ENCODE results near the gene CNGA4.

DNA sequence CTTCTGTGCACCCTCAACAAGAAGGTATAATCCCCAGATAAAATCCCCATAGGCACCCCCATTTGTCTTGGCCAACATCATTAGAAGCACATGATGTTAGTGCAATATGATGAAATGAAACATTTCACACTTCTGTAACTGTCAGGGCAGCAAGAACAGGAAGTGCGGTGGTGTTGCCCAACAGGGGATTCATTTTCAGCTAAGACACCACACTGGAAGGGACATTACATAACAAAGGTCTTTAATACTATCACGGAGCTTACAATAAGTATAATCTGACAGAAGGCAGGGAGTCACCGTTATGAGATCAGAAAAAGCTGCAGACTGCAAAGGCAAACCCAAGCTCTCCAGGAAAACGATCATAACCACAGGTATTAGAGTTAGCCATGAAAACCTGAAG, 37.9 kb upstream of the CNGA4 start:
- TF ChIP-seq, protein P1, sequence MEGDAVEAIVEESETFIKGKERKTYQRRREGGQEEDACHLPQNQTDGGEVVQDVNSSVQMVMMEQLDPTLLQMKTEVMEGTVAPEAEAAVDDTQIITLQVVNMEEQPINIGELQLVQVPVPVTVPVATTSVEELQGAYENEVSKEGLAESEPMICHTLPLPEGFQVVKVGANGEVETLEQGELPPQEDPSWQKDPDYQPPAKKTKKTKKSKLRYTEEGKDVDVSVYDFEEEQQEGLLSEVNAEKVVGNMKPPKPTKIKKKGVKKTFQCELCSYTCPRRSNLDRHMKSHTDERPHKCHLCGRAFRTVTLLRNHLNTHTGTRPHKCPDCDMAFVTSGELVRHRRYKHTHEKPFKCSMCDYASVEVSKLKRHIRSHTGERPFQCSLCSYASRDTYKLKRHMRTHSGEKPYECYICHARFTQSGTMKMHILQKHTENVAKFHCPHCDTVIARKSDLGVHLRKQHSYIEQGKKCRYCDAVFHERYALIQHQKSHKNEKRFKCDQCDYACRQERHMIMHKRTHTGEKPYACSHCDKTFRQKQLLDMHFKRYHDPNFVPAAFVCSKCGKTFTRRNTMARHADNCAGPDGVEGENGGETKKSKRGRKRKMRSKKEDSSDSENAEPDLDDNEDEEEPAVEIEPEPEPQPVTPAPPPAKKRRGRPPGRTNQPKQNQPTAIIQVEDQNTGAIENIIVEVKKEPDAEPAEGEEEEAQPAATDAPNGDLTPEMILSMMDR (IDR thresholded peaks at IDR 0.05) = no peak
- TF ChIP-seq POLR2A (IDR thresholded peaks at IDR 0.05; ENCODE audit: low read length) = no peak
- TF ChIP-seq GATA3 (IDR thresholded peaks at IDR 0.05; ENCODE audit: borderline replicate concordance) = no peak
- TF ChIP-seq, protein P2, sequence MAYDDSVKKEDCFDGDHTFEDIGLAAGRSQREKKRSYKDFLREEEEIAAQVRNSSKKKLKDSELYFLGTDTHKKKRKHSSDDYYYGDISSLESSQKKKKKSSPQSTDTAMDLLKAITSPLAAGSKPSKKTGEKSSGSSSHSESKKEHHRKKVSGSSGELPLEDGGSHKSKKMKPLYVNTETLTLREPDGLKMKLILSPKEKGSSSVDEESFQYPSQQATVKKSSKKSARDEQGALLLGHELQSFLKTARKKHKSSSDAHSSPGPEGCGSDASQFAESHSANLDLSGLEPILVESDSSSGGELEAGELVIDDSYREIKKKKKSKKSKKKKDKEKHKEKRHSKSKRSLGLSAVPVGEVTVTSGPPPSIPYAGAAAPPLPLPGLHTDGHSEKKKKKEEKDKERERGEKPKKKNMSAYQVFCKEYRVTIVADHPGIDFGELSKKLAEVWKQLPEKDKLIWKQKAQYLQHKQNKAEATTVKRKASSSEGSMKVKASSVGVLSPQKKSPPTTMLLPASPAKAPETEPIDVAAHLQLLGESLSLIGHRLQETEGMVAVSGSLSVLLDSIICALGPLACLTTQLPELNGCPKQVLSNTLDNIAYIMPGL (CRISPR knock-in tag; IDR thresholded peaks at IDR 0.05; ENCODE audit: borderline replicate concordance) = no peak
- no peak for TF ChIP-seq EP300 (IDR thresholded peaks at IDR 0.05)

All from A549 (cell line).